T-helper 2 cell (primary cell): ENCODE data around the gene COG8.

Experiments
- DNase-seq, 5 experiments: peaks; one replicate each; pipeline versions ENCODE4 v3.0.0 to v3.0.0-alpha.2; 2012 to 2022

Gene COG8

GRCh38 chr16:69345923-69346322 lies 6.6 kb upstream of the COG8 start:
- DNase-seq = peak in 1 of 5 experiments; percentile 16

- DNase-seq = no peak
Measured at GRCh38 chr16:69344171-69344570, 4.8 kb upstream of the COG8 start.

- DNase-seq = peak in 1 of 5 experiments; percentile 42
Measured at GRCh38 chr16:69340095-69340644, 806 bp upstream of the COG8 start.

GRCh38 chr16:69338557-69339288 lies 641 bp downstream of the COG8 start:
- DNase-seq = peak in 1 of 5 experiments; percentile 19

GRCh38 chr16:69334696-69335095 lies 4.7 kb downstream of the COG8 start:
- DNase-seq = no peak

- DNase-seq = peak; percentile 74 to 88 (median 76)
Measured at GRCh38 chr16:69330286-69331109, 8.9 kb downstream of the COG8 start, which contains the start of gene PDF. TSS of gene PDF (minus strand) at chr16:69330588. CDS start at chr16:69330570, 18 bp downstream.

- DNase-seq = peak in 2 of 5 experiments; percentile 30 to 70
Measured at GRCh38 chr16:69329369-69330285, 9.7 kb downstream of the COG8 start.

- DNase-seq = peak in 1 of 5 experiments; percentile 74
Measured at GRCh38 chr16:69328854-69329316, 10.5 kb downstream of the COG8 start.

GRCh38 chr16:69327585-69328310 lies 11.6 kb downstream of the COG8 start:
- DNase-seq = no peak

GRCh38 chr16:69326172-69326873 lies 13.0 kb downstream of the COG8 start:
- no peak for DNase-seq

GRCh38 chr16:69325784-69326171 lies 13.6 kb downstream of the COG8 start:
- DNase-seq = no peak

GRCh38 chr16:69324585-69325253 lies 14.6 kb downstream of the COG8 start:
- DNase-seq = no peak

- no peak for DNase-seq
Measured at GRCh38 chr16:69324013-69324531, 15.3 kb downstream of the COG8 start.

- no peak for DNase-seq
Measured at GRCh38 chr16:69323415-69323814, 15.9 kb downstream of the COG8 start.

- no peak for DNase-seq
Measured at GRCh38 chr16:69322343-69322742, 17.0 kb downstream of the COG8 start.

GRCh38 chr16:69321080-69321479 lies 18.3 kb downstream of the COG8 start:
- DNase-seq = no peak

- no peak for DNase-seq
Measured at GRCh38 chr16:69320740-69321073, 18.7 kb downstream of the COG8 start.

- no peak for DNase-seq
Measured at GRCh38 chr16:69319826-69320739, 19.3 kb downstream of the COG8 start.

GRCh38 chr16:69319381-69319780 lies 20.0 kb downstream of the COG8 start:
- no peak for DNase-seq
